SU-DHL-6 (cell line): ENCODE measurements around the gene WNT9A.

Source experiments
- H2AFZ ChIP-seq: fragments of 200-600 bp; sonication (generic); 2 replicates; pipeline ENCODE4 v1.6.1; 2014; ENCODE audit warnings: low read depth, mild to moderate bottlenecking, moderate library complexity, mixed read lengths, antibody characterized with exemption, low read length; ENCODE audit not compliant: severe bottlenecking
- H3F3A ChIP-seq: fragments of 200-600 bp; shearing (Covaris generic); 2 replicates; pipeline ENCODE4 v1.6.0; 2016; ENCODE audit warnings: antibody characterized with exemption, mild to moderate bottlenecking; ENCODE audit not compliant: insufficient read depth
- H3K27ac ChIP-seq: fragments of 200-600 bp; sonication (generic); 2 replicates; pipeline ENCODE4 v1.5.1; 2016; ENCODE audit warnings: low read depth, mild to moderate bottlenecking, low read length, moderate library complexity, mixed read lengths
- H3K27me3 ChIP-seq: fragments of 200-600 bp; sonication (generic), shearing (Covaris generic); 2 replicates; pipeline ENCODE4 v1.6.0; 2014; ENCODE audit warnings: mild to moderate bottlenecking, low read length
- H3K36me3 ChIP-seq: fragments of 200-600 bp; sonication (generic); 2 replicates; pipeline ENCODE4 v1.6.1; 2014; ENCODE audit warnings: mild to moderate bottlenecking, low read length, mixed read lengths
- H3K4me2 ChIP-seq: fragments of 300-600, 200-600 bp; shearing (Covaris generic), sonication (generic); 2 replicates; pipeline ENCODE4 v1.6.0; 2014; ENCODE audit warnings: low read length, low read depth, mild to moderate bottlenecking; ENCODE audit not compliant: poor library complexity, severe bottlenecking
- H3K4me3 ChIP-seq: fragments of 200-600 bp; sonication (generic); 2 replicates; pipeline ENCODE4 v1.5.1; 2014; ENCODE audit warnings: antibody characterized with exemption, low read length, mild to moderate bottlenecking, mixed read lengths; ENCODE audit not compliant: insufficient read depth, poor library complexity, severe bottlenecking
- H3K79me2 ChIP-seq: fragments of 200-600 bp; sonication (generic); 2 replicates; pipeline ENCODE4 v1.6.1; 2014; ENCODE audit warnings: mild to moderate bottlenecking, low read length, moderate library complexity; ENCODE audit not compliant: insufficient read depth
- H3K9ac ChIP-seq: fragments of 200-600 bp; sonication (generic); 2 replicates; pipeline ENCODE4 v1.7.0; 2014; ENCODE audit warnings: mild to moderate bottlenecking, low read length
- H3K9me2 ChIP-seq: fragments of 200-600 bp; sonication (generic); replicated peaks from 2 replicates; pipeline ENCODE4 v1.6.1; 2014; ENCODE audit warnings: low read length; ENCODE audit not compliant: insufficient read depth
- H3K9me3 ChIP-seq: fragments of 200-600 bp; sonication (generic); 2 replicates; pipeline ENCODE4 v1.6.1; 2014; ENCODE audit warnings: low read length, mixed read lengths; ENCODE audit not compliant: insufficient read depth
- H4K20me1 ChIP-seq: fragments of 200-600 bp; sonication (generic); 2 replicates; pipeline ENCODE4 v1.6.1; 2014; ENCODE audit warnings: low read depth, mild to moderate bottlenecking, antibody characterized with exemption, low read length, moderate library complexity, mixed read lengths
- CTCF ChIP-seq: fragments of 200-600 bp; sonication (generic); IDR thresholded peaks from one replicate; pipeline ENCODE4 v1.5.1; 2017; ENCODE audit warnings: antibody characterized with exemption, mild to moderate bottlenecking, low read length, moderate library complexity; ENCODE audit not compliant: insufficient read depth, poor library complexity, severe bottlenecking
- EZH2phosphoT487 ChIP-seq: fragments of 200-600 bp; sonication (generic), shearing (Covaris generic); conservative IDR thresholded peaks from 2 replicates; pipeline ENCODE4 v1.6.1; 2018; ENCODE audit warnings: mild to moderate bottlenecking, antibody characterized with exemption, low read length, moderate library complexity, mixed read lengths

The WNT9A gene

GRCh38 chr1:227907439-227908015 lies 40.2 kb downstream of the WNT9A start:
- Histone ChIP-seq H3F3A (no peaks in the 10 kb centered on the region), H3K4me3 (no peak overlapping the region), H3K9me3 (no peaks in the 10 kb centered on the region), H3K27ac (no peak overlapping the region), H3K79me2 (no peaks in the 10 kb centered on the region), H3K9me2 (no peaks in the 10 kb centered on the region), H3K36me3 (no peaks in the 10 kb centered on the region), H4K20me1 (no peaks in the 10 kb centered on the region), H3K9ac (no peak overlapping the region), H3K4me2 (no peak overlapping the region), H2AFZ (no peak overlapping the region), H3K27me3 (no peaks in the 10 kb centered on the region)
- TF ChIP-seq EZH2phosphoT487: no peak
- no peak for TF ChIP-seq CTCF

- H4K20me1 ChIP-seq: no peaks in the 10 kb centered on the region
- H3K9ac ChIP-seq: no peak overlapping the region
- no peak overlapping the region for H3K27ac ChIP-seq
- H3K9me2 ChIP-seq: no peaks in the 10 kb centered on the region
- H3K27me3 ChIP-seq: no peaks in the 10 kb centered on the region
- no peak overlapping the region for H2AFZ ChIP-seq
- H3K79me2 ChIP-seq: no peaks in the 10 kb centered on the region
- H3K4me2 ChIP-seq: no peak overlapping the region
- H3K4me3 ChIP-seq: no peak overlapping the region
- TF ChIP-seq EZH2phosphoT487 (no peak), CTCF (no peak)
- H3F3A ChIP-seq: no peaks in the 10 kb centered on the region
- H3K9me3 ChIP-seq: no peaks in the 10 kb centered on the region
- H3K36me3 ChIP-seq: no peaks in the 10 kb centered on the region
Measured at GRCh38 chr1:227906550-227907071, 41.1 kb downstream of the WNT9A start.

- H4K20me1 ChIP-seq: no peaks in the 10 kb centered on the region
- no peaks in the 10 kb centered on the region for H3K36me3 ChIP-seq
- H3K27me3 ChIP-seq: no peaks in the 10 kb centered on the region
- no peak overlapping the region for H3K4me3 ChIP-seq
- H3K9me3 ChIP-seq: no peaks in the 10 kb centered on the region
- H3K9me2 ChIP-seq: no peaks in the 10 kb centered on the region
- no peak overlapping the region for H2AFZ ChIP-seq
- no peak overlapping the region for H3K9ac ChIP-seq
- H3K4me2 ChIP-seq: no peak overlapping the region
- H3K79me2 ChIP-seq: no peaks in the 10 kb centered on the region
- H3K27ac ChIP-seq: no peak overlapping the region
- TF ChIP-seq CTCF (no peak), EZH2phosphoT487 (no peak)
- no peaks in the 10 kb centered on the region for H3F3A ChIP-seq
Measured at GRCh38 chr1:227905573-227906487, 41.9 kb downstream of the WNT9A start.
